ENCODE results near the gene LBX2.

LBX2 gene

GRCh38 chr2:74530239-74531187 is 31.1 kb upstream of the LBX2 start:
- DNase-seq (peak; percentile 55), ATAC-seq (peak; percentile 22)
- Mint-ChIP-seq H3K4me3 (peak overlapping the region; percentile 94), H3K27me3 (no peaks in the 10 kb centered on the region), H3K4me1 (peaks cover 46% of the 10 kb centered on the region), H3K9me3 (no peaks in the 10 kb centered on the region), H3K36me3 (ENCODE audit: low read depth) (peaks cover 57% of the 10 kb centered on the region), H3K27ac (peak overlapping the region; percentile 84)

GRCh38 chr2:74529357-74530238 is 30.2 kb upstream of the LBX2 start, which contains the start of the genes AUP1 and HTRA2:
Gene AUP1 (minus strand): TSS chr2:74529706. CDS start chr2:74529629, 77 bp downstream.
Gene HTRA2 (plus strand): TSS chr2:74529933. CDS start chr2:74530007, 74 bp downstream.
- DNase-seq (peak; percentile 93), ATAC-seq (peak; percentile 92)
- peaks cover 46% of the 10 kb centered on the region for H3K4me1 Mint-ChIP-seq
- no peaks in the 10 kb centered on the region for H3K9me3 Mint-ChIP-seq
- H3K27ac Mint-ChIP-seq: peak within 1 kb of the TSS; percentile 93
- no peaks in the 10 kb centered on the region for H3K27me3 Mint-ChIP-seq
- peaks cover 57% of the 10 kb centered on the region for H3K36me3 Mint-ChIP-seq (ENCODE audit: low read depth)
- H3K4me3 Mint-ChIP-seq: peak within 1 kb of the TSS; percentile 94

GRCh38 chr2:74528600-74529356 is 29.4 kb upstream of the LBX2 start:
- H3K4me3 Mint-ChIP-seq: peak overlapping the region; percentile 94
- DNase-seq (no peak), ATAC-seq (peak; percentile 1)
- peaks cover 57% of the 10 kb centered on the region for H3K36me3 Mint-ChIP-seq (ENCODE audit: low read depth)
- no peaks in the 10 kb centered on the region for H3K27me3 Mint-ChIP-seq
- H3K9me3 Mint-ChIP-seq: no peaks in the 10 kb centered on the region
- H3K4me1 Mint-ChIP-seq: peaks cover 46% of the 10 kb centered on the region
- peak overlapping the region; percentile 93 for H3K27ac Mint-ChIP-seq

DNA sequence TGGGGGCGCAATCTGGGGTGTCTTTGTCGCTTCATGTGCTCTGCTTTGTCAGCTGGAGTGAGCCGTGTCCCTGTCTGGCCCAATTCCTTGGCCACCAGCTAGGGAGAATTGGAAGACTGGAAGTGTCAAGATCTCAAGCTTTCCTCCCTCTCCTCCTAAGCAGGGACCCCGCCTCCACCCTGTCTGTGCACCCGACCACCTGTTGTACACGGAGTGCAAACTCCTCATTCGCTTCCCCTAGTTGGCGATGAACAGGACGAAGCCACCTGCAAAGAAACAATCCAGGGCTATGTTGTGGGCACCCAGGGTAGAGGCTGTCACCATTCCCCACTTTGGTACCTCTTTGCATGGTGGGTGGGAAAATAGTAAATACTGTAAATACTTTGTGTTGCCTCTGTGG is 28.3 kb upstream of the LBX2 start:
- Mint-ChIP-seq H3K9me3 (no peaks in the 10 kb centered on the region), H3K4me1 (peaks cover 46% of the 10 kb centered on the region), H3K4me3 (peak overlapping the region; percentile 94), H3K27ac (peak overlapping the region; percentile 93), H3K36me3 (ENCODE audit: low read depth) (peaks cover 54% of the 10 kb centered on the region), H3K27me3 (no peaks in the 10 kb centered on the region)
- DNase-seq: no peak
- ATAC-seq: no peak

DNA sequence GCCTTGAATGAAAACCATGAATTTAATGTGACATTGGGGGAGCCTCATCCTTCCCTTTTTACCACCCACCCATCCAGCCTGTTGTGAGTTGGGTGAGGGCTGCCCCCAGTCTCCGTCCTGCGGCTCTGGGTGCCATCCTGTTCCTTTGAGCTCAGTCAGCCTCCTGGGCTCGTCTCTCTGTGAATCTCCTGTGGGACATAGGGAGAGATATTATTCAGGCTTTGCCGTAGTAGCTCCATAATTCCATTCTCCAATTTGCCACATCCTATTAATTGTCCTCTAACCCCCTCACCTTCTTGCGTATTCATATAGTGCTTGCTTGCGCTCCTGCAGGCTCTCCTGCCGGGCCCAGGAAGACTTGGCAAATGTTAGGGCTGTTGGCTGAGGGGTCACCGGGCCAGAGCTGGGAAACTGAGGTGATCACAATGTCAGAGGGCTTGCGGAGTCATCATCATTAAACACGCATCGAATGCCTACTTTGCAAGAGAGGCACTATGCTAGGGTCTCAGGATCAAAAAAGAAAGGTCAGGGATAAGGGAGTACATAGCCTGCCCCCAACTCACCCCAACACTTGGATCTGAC is 27.3 kb upstream of the LBX2 start:
- ATAC-seq (no peak), DNase-seq (no peak)
- H3K27me3 Mint-ChIP-seq: peaks cover 2% of the 10 kb centered on the region
- peaks cover 45% of the 10 kb centered on the region for H3K36me3 Mint-ChIP-seq (ENCODE audit: low read depth)
- H3K9me3 Mint-ChIP-seq: no peaks in the 10 kb centered on the region
- peaks cover 38% of the 10 kb centered on the region for H3K4me1 Mint-ChIP-seq
- no peak overlapping the region for H3K4me3 Mint-ChIP-seq
- peak overlapping the region; percentile 34 for H3K27ac Mint-ChIP-seq

GRCh38 chr2:74525717-74526648 is 26.6 kb upstream of the LBX2 start, which contains the start of gene DQX1:
Gene DQX1 (minus strand): TSS chr2:74526231. CDS start chr2:74525729, 502 bp downstream.
- H3K4me3 Mint-ChIP-seq: no peak within 1 kb of the TSS
- H3K27me3 Mint-ChIP-seq: peaks cover 4% of the 10 kb centered on the region
- ATAC-seq (no peak), DNase-seq (no peak)
- H3K4me1 Mint-ChIP-seq: peaks cover 30% of the 10 kb centered on the region
- H3K9me3 Mint-ChIP-seq: no peaks in the 10 kb centered on the region
- peaks cover 38% of the 10 kb centered on the region for H3K36me3 Mint-ChIP-seq (ENCODE audit: low read depth)
- peak within 1 kb of the TSS; percentile 34 for H3K27ac Mint-ChIP-seq

GRCh38 chr2:74524955-74525716 is 25.7 kb upstream of the LBX2 start:
- H3K4me1 Mint-ChIP-seq: peaks cover 27% of the 10 kb centered on the region

DNA sequence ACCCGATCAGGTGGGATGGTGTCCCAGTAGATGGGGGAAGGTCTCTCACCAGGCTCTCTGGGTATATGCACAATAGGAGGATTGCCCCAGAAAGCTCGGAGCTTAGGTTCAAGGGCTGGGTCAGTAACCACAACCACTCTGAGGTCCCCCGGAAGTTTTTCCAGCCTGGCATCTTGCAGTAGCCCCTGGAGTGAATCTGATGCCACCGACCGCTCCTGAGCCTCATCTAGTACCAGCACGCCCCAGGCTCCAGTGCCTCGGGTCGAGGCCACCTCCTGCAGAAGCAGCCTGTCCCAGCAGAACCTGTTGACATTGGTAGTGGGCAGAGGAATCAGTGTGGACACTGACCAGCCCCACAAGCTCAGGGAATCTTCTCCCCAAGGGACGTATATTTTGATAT is 24.6 kb upstream of the LBX2 start:
- Mint-ChIP-seq H3K4me1 (peaks cover 27% of the 10 kb centered on the region), H3K9me3 (no peaks in the 10 kb centered on the region), H3K27ac (no peak overlapping the region), H3K27me3 (peaks cover 15% of the 10 kb centered on the region), H3K4me3 (no peak overlapping the region), H3K36me3 (ENCODE audit: low read depth) (peaks cover 34% of the 10 kb centered on the region)
- DNase-seq: no peak
- ATAC-seq: no peak

More at GRCh38 chr2:74524955-74525716, 25.7 kb upstream of the LBX2 start:
- DNase-seq: no peak
- Mint-ChIP-seq H3K36me3 (ENCODE audit: low read depth) (peaks cover 36% of the 10 kb centered on the region), H3K9me3 (no peaks in the 10 kb centered on the region), H3K27me3 (peaks cover 7% of the 10 kb centered on the region), H3K27ac (no peak overlapping the region), H3K4me3 (no peak overlapping the region)
- ATAC-seq: no peak

GRCh38 chr2:74522516-74522915 is 23.1 kb upstream of the LBX2 start:
- no peak for DNase-seq
- ATAC-seq: no peak
- Mint-ChIP-seq H3K27me3 (peaks cover 29% of the 10 kb centered on the region), H3K9me3 (no peaks in the 10 kb centered on the region), H3K4me3 (no peak overlapping the region), H3K27ac (no peak overlapping the region), H3K36me3 (ENCODE audit: low read depth) (peaks cover 19% of the 10 kb centered on the region), H3K4me1 (peaks cover 14% of the 10 kb centered on the region)

- DNase-seq (no peak), ATAC-seq (no peak)
- H3K27me3 Mint-ChIP-seq: peaks cover 73% of the 10 kb centered on the region
- H3K27ac Mint-ChIP-seq: no peak overlapping the region
- peaks cover 8% of the 10 kb centered on the region for H3K36me3 Mint-ChIP-seq (ENCODE audit: low read depth)
- peak overlapping the region; percentile 51 for H3K4me3 Mint-ChIP-seq
- H3K9me3 Mint-ChIP-seq: no peaks in the 10 kb centered on the region
- peaks cover 20% of the 10 kb centered on the region for H3K4me1 Mint-ChIP-seq
Observed at GRCh38 chr2:74516650-74517049, 17.2 kb upstream of the LBX2 start.

- DNase-seq (peak; percentile 73), ATAC-seq (peak; percentile 59)
- Mint-ChIP-seq H3K9me3 (no peaks in the 10 kb centered on the region), H3K36me3 (ENCODE audit: low read depth) (peaks cover 8% of the 10 kb centered on the region), H3K27me3 (peaks cover 78% of the 10 kb centered on the region), H3K27ac (no peak overlapping the region), H3K4me3 (peak overlapping the region; percentile 51), H3K4me1 (peaks cover 20% of the 10 kb centered on the region)
Observed at GRCh38 chr2:74515981-74516633, 16.7 kb upstream of the LBX2 start.

Data from activated naive CD8-positive, alpha-beta T cell treated with anti-CD3 and anti-CD28 coated beads, Interleukin-2, amount 50 U/mL, for 24 hours (primary cell).